ENCODE results near the gene CELF2. TPM values are rescaled to one million over a fixed set of nuclear protein-coding genes. Genes with fewer than 3 reads are reported as not detected.

The CELF2 gene
- total and polyA plus RNA-seq, 2 of the 4 experiments (the other 2 are of a cell fraction): 3.5 to 6.6 TPM

GRCh38 chr10:11313463-11313862, 295.8 kb downstream of the CELF2 start:
- no peak overlapping the region for H2BK120ac ChIP-seq (ENCODE audit: low read depth, low read length)
- no peaks in the 10 kb centered on the region for H3K4me1 ChIP-seq (ENCODE audit: control insufficient read depth, insufficient read depth, low read length)
- DNase-seq (no peak), ATAC-seq (ENCODE audit: low read depth) (no peak)
- H3K36me3 ChIP-seq (ENCODE audit: control insufficient read depth, insufficient read depth, low read length): no peaks in the 10 kb centered on the region
- no peak overlapping the region for H3K9ac ChIP-seq (ENCODE audit: low read depth, low read length)
- H3K27me3 ChIP-seq (ENCODE audit: control insufficient read depth, insufficient read depth, low read length): no peaks in the 10 kb centered on the region
- WGBS, 2 experiments (ENCODE audit: extremely low coverage in 2 of 2, insufficient read length in 1 of 2): no CpG with 5 or more reads among the region's 1 CpG
- no peak overlapping the region for H2BK15ac ChIP-seq (ENCODE audit: low read depth, low read length)
- H3K14ac ChIP-seq (replicated peaks; ENCODE audit: low read depth, low read length): no peak overlapping the region
- no peaks in the 10 kb centered on the region for H3K9me1 ChIP-seq (ENCODE audit: insufficient read depth, low read length)
- H4K8ac ChIP-seq (ENCODE audit: low read depth in 2 of 2, low read length in 2 of 2): no peak overlapping the region
- BruUV-seq (replicated peaks): no TSS peak
- no peak overlapping the region for H3K4me3 ChIP-seq (ENCODE audit: insufficient read depth, low read depth, low read length)
- H2AK5ac ChIP-seq (ENCODE audit: low read depth, low read length): no peak overlapping the region
- in situ Hi-C loops (cut with MboI; ENCODE audit: low sequenced_read_pairs): no loop called here
- H2BK20ac ChIP-seq (ENCODE audit: low read depth, low read length): no peak overlapping the region
- H3K27ac ChIP-seq (ENCODE audit: insufficient read depth, low read length): no peak overlapping the region
- no peak overlapping the region for H3K56ac ChIP-seq (ENCODE audit: extremely low read depth, insufficient read depth, low read length)
- no peak overlapping the region for H3K4me2 ChIP-seq (ENCODE audit: low read depth, low read length)
- no peaks in the 10 kb centered on the region for H4K20me1 ChIP-seq (ENCODE audit: insufficient read depth, low read length)
- no peak overlapping the region for H2AK9ac ChIP-seq (replicated peaks; ENCODE audit: low read depth, low read length, poor library complexity)
- TF ChIP-seq SMC3 (IDR thresholded peaks at IDR 0.05; ENCODE audit: low read depth, low read length) (no peak), CTCF (conservative IDR thresholded peaks at IDR 0.05; ENCODE audit: low read depth, low read length) (no peak)
- ChIA-PET POLR2A (ENCODE audit: unreplicated experiment) (no interaction called here), CTCF (no interaction called here)
- H2AFZ ChIP-seq (replicated peaks; ENCODE audit: low read length, poor library complexity): no peak overlapping the region
- dilution Hi-C loops (cut with HindIII; ENCODE audit: low sequenced_read_pairs, unreplicated experiment): no loop called here
- no peak overlapping the region for H3K18ac ChIP-seq (ENCODE audit: low read depth, low read length)
- no peak overlapping the region for H4K91ac ChIP-seq (ENCODE audit: insufficient read depth, low read depth, low read length)
- no peak overlapping the region for H3K23ac ChIP-seq (ENCODE audit: low read depth, low read length)
- intact Hi-C loops (cut with micrococcal nuclease): no loop called here
- no peak overlapping the region for H4K5ac ChIP-seq (ENCODE audit: low read depth, low read length)
- H3K4ac ChIP-seq (ENCODE audit: low read depth, low read length): no peak overlapping the region
- H3K79me1 ChIP-seq (ENCODE audit: low read depth in 1 of 2, low read length in 2 of 2): no peaks in the 10 kb centered on the region
- H3K9me3 ChIP-seq (ENCODE audit: control insufficient read depth, insufficient read depth, low read length): peaks cover 9% of the 10 kb centered on the region; the same call in 1 of the 2 replicates
- H2BK5ac ChIP-seq (ENCODE audit: low read depth, low read length, poor library complexity, severe bottlenecking): no peak overlapping the region
